ENCODE data around the gene TAT. TPM values are rescaled to one million over a fixed set of nuclear protein-coding genes. Genes with fewer than 3 reads are reported as not detected.

Gene TAT
- total RNA-seq, 6 experiments from 2014 or later, result 109 to 3,026 (median 1,168) TPM

DNA sequence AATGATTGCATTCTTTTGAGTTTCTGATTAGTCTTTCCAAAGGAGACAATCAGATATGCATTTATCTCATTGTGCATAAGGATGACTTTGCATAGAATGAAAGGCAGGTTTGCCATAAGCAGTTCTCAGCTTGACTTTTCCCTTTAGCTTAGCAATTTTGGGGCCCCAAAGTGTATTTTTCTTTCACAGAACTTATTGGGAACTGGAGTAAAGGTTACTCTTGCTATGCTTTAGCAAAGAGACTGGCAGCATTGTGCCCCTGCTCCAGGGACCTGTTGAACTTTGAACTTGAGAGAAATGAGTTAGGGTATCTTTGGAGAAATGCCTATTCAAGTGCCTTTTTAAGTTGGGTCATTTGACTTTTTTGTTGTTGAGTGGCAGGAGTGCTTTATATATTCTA is 17.0 kb downstream of the TAT start:
- Histone ChIP-seq H3K27me3 (no peaks in the 10 kb centered on the region), H3K36me3 (no peaks in the 10 kb centered on the region), H3K27ac (peak overlapping the region in 1 of 3 donors; percentile 7), H3K4me1 (peaks cover 0 to 30% (median 4%) of the 10 kb centered on the region in 4 donors), H3K4me3 (no peak overlapping the region), H3K9me3 (no peaks in the 10 kb centered on the region)
- no peak for ATAC-seq
- intact Hi-C loops (cut with DNase I), result no loop called here
- no peak for DNase-seq
- no peak for TF ChIP-seq POLR2A (IDR thresholded peaks at IDR 0.05)
- TF ChIP-seq, protein P1, sequence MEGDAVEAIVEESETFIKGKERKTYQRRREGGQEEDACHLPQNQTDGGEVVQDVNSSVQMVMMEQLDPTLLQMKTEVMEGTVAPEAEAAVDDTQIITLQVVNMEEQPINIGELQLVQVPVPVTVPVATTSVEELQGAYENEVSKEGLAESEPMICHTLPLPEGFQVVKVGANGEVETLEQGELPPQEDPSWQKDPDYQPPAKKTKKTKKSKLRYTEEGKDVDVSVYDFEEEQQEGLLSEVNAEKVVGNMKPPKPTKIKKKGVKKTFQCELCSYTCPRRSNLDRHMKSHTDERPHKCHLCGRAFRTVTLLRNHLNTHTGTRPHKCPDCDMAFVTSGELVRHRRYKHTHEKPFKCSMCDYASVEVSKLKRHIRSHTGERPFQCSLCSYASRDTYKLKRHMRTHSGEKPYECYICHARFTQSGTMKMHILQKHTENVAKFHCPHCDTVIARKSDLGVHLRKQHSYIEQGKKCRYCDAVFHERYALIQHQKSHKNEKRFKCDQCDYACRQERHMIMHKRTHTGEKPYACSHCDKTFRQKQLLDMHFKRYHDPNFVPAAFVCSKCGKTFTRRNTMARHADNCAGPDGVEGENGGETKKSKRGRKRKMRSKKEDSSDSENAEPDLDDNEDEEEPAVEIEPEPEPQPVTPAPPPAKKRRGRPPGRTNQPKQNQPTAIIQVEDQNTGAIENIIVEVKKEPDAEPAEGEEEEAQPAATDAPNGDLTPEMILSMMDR (IDR thresholded peaks at IDR 0.05), result no peak

DNA sequence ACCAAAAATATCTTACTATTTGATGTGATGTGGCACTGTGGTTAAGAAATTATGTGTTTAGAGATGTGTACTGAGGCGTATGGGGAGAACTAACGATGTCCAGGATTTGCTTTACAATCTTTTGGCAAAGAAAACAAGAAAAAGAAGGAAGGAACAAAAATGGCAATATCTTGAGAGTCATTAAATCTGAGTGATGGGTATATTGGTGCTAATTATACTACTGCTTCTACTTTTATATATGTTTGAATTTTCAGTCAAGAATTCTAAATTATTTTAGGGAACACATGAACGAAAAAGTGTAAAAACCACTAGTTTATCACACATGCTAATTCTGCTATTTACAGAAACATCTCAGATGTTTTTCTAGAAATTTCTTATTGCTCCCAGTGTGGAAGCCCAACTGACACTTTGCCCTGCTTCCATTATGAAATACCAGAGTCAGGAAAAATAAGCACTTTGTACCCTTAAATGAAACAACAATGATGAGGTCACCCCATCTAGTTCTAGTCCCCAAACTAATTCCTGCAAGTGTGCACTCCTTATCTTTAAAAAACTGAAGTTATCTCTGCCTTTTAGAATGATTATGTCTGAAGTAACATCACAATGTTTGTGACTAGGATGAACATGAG is 18.8 kb downstream of the TAT start:
- DNase-seq (no peak), ATAC-seq (peak; percentile 74 to 87 (median 82))
- Histone ChIP-seq H3K36me3 (no peaks in the 10 kb centered on the region), H3K27ac (peak overlapping the region; percentile 39 to 80 (median 72)), H3K4me1 (peaks cover 0 to 31% (median 4%) of the 10 kb centered on the region in 4 donors), H3K4me3 (no peak overlapping the region), H3K9me3 (no peaks in the 10 kb centered on the region), H3K27me3 (no peaks in the 10 kb centered on the region)
- WGBS (ENCODE audit: insufficient coverage, low coverage, low lambda C conversion rate, missing lambda C conversion rate), result 43% methylated on average over 3 of the region's 3 CpGs
- intact Hi-C loops (cut with DNase I), result no loop called here
- no peak for TF ChIP-seq POLR2A (IDR thresholded peaks at IDR 0.05)
- TF ChIP-seq, protein P1 (IDR thresholded peaks at IDR 0.05), result no peak

DNA sequence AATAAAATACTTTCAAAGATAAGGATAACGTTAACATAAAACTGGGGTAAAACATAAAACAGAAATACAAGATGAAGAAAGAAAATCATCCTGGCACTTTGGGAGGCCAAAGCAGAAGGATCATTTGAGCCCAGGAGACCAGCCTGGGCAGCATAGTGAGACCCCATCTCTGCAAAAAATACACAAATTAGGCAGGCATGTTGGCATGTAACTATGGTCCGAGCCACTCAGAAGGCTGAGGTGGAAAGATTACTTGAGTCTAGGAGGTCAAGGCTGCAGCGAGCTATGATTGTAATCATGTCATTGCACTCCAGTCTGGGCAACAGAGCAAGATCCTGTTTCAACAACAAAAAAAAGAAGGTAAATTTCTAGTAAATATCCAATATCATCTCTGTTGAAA is 19.6 kb downstream of the TAT start:
- TF ChIP-seq, protein P1 (IDR thresholded peaks at IDR 0.05), result no peak
- TF ChIP-seq POLR2A (IDR thresholded peaks at IDR 0.05), result no peak
- 31% methylated on average over 3 of the region's 3 CpGs for WGBS (ENCODE audit: insufficient coverage, low coverage, low lambda C conversion rate, missing lambda C conversion rate)
- no peaks in the 10 kb centered on the region for H3K36me3 ChIP-seq
- no peak overlapping the region for H3K4me3 ChIP-seq
- ATAC-seq (no peak), DNase-seq (no peak)
- peaks cover 0 to 31% (median 4%) of the 10 kb centered on the region in 4 donors for H3K4me1 ChIP-seq
- intact Hi-C loops (cut with DNase I), result no loop called here
- H3K27ac ChIP-seq, result peak overlapping the region in 2 of 3 donors; percentile 72 to 80
- H3K9me3 ChIP-seq, result no peaks in the 10 kb centered on the region
- no peaks in the 10 kb centered on the region for H3K27me3 ChIP-seq

DNA sequence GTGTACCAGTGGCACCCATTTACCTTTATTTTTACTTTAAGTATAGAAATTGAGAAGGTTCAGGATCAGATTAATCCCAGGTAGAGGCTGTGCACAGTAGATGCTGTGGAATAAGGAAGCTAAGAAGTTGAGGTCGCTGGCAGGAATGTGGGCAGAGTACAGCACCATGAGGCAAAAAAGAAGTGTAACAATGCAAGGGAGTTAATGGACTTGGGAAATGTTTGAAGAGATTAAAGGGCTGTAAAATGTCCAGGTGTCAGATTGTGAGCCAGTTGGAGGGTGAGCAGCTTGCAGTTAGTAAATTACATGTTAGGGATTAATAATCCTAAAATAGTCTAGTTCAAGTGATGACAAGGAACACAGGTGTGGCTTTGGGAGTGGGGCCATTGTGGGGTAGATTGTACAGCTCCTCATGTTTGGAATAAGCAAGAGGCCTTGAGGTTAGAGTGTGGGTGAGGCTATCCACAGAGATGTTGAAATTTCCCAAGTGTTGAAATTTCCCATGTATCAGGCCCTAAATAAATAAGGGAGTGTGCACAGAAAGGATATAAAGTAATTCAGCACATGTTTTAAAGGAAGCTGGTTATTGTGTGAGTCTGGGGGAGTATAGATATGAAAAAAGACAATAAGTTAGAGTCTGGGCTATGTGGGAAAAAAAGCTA is 21.5 kb downstream of the TAT start:
- WGBS (ENCODE audit: insufficient coverage, low coverage, low lambda C conversion rate, missing lambda C conversion rate), result 35% methylated on average over 1 of the region's 1 CpG
- TF ChIP-seq, protein P1 (IDR thresholded peaks at IDR 0.05), result no peak
- no peak for TF ChIP-seq POLR2A (IDR thresholded peaks at IDR 0.05)
- Histone ChIP-seq H3K4me3 (no peak overlapping the region), H3K4me1 (peaks cover 0 to 31% (median 4%) of the 10 kb centered on the region in 4 donors), H3K27ac (peak overlapping the region in 2 of 3 donors; percentile 64 to 72), H3K9me3 (no peaks in the 10 kb centered on the region), H3K27me3 (no peaks in the 10 kb centered on the region), H3K36me3 (no peaks in the 10 kb centered on the region)
- intact Hi-C loops (cut with DNase I), result no loop called here
- ATAC-seq, result peak; percentile 81 to 88 (median 84)
- DNase-seq, result no peak

Data from right lobe of liver (tissue), 6 donors.